Liver (tissue), 10 donors: ENCODE results near the gene CDKL1. TPM values are rescaled to one million over a fixed set of nuclear protein-coding genes. Genes with fewer than 3 reads are reported as not detected.

Source experiments
- DNase-seq: peaks from one replicate; pipeline ENCODE4 v3.0.0-alpha.2; 2017; ENCODE audit warnings: low spot score
- H3K27ac ChIP-seq, 2 donors: one replicate each; pipeline ENCODE4 v1.7.0; 2013; ENCODE audit warnings: inconsistent platforms in 2 of 2, low read length in 2 of 2, control low read depth in 1 of 2, low read depth in 1 of 2, mild to moderate bottlenecking in 1 of 2
- H3K27me3 ChIP-seq, 4 donors: one replicate each; pipeline versions ENCODE4 v1.6.1 to v1.7.0; 2013; ENCODE audit warnings: low read length in 3 of 4, inconsistent platforms in 1 of 4, mild to moderate bottlenecking in 1 of 4, moderate library complexity in 1 of 4; ENCODE audit not compliant: control insufficient read depth in 4 of 4, insufficient read depth in 4 of 4
- H3K36me3 ChIP-seq, 4 donors: one replicate each; pipeline versions ENCODE4 v1.6.1 to v1.7.0; 2013; ENCODE audit warnings: low read length in 3 of 4, mild to moderate bottlenecking in 3 of 4, low read depth in 1 of 4, moderate library complexity in 1 of 4; ENCODE audit not compliant: control insufficient read depth in 4 of 4, insufficient read depth in 3 of 4
- H3K4me1 ChIP-seq, 4 donors: one replicate each; pipeline versions ENCODE4 v1.6.1 to v1.7.0; 2013; ENCODE audit warnings: low read length in 3 of 4, mild to moderate bottlenecking in 3 of 4, moderate library complexity in 1 of 4; ENCODE audit not compliant: control insufficient read depth in 4 of 4, insufficient read depth in 4 of 4
- H3K4me3 ChIP-seq, 3 donors: one replicate each; pipeline versions ENCODE4 v1.6.1 to v1.7.0; 2013; ENCODE audit warnings: low read length in 3 of 3, control low read depth in 1 of 3, low read depth in 1 of 3, mild to moderate bottlenecking in 1 of 3
- H3K9ac ChIP-seq, 2 donors: one replicate each; pipeline ENCODE4 v1.7.0; 2013; ENCODE audit warnings: low read length in 2 of 2, mild to moderate bottlenecking in 2 of 2, moderate library complexity in 2 of 2, control low read depth in 1 of 2, low read depth in 1 of 2
- H3K9me3 ChIP-seq, 4 donors: one replicate each; pipeline versions ENCODE4 v1.6.1 to v1.7.0; 2013; ENCODE audit warnings: low read length in 3 of 4; ENCODE audit not compliant: control insufficient read depth in 4 of 4
- ATF3 ChIP-seq: IDR thresholded peaks from 2 replicates; pipeline ENCODE4 v1.6.1; 2016; ENCODE audit warnings: antibody characterized with exemption
- EGR1 ChIP-seq, 2 donors: IDR thresholded peaks; 2 replicates each; pipeline ENCODE4 v1.6.1; 2016 to 2018; ENCODE audit warnings: antibody characterized with exemption in 2 of 2, low read depth in 2 of 2
- HNF4G ChIP-seq: IDR thresholded peaks from 2 replicates; pipeline ENCODE4 v1.6.1; 2016; ENCODE audit warnings: antibody characterized with exemption
- JUND ChIP-seq, 2 donors: IDR thresholded peaks; 2 replicates each; pipeline ENCODE4 v1.6.1; 2016; ENCODE audit warnings: antibody characterized with exemption in 2 of 2
- MAX ChIP-seq: IDR thresholded peaks from 2 replicates; pipeline ENCODE4 v1.6.1; 2016; ENCODE audit warnings: antibody characterized with exemption
- RAD21 ChIP-seq, 2 donors: IDR thresholded peaks; 2 replicates each; pipeline ENCODE4 v1.6.1; 2016; ENCODE audit warnings: antibody characterized with exemption in 2 of 2, mild to moderate bottlenecking in 2 of 2
- RXRA ChIP-seq, 2 donors: IDR thresholded peaks; 2 replicates each; pipeline ENCODE4 v1.6.1; 2017 to 2018; ENCODE audit warnings: antibody characterized with exemption in 2 of 2, mild to moderate bottlenecking in 1 of 2
- SP1 ChIP-seq: IDR thresholded peaks from 2 replicates; pipeline ENCODE4 v1.6.1; 2018; ENCODE audit warnings: antibody characterized with exemption, mild to moderate bottlenecking
- YY1 ChIP-seq: IDR thresholded peaks from 2 replicates; pipeline ENCODE4 v1.6.1; 2016; ENCODE audit warnings: antibody characterized with exemption, mild to moderate bottlenecking
- ZBTB33 ChIP-seq: IDR thresholded peaks from 2 replicates; pipeline ENCODE4 v1.6.1; 2016; ENCODE audit warnings: antibody characterized with exemption
- WGBS: extraction: QIAGEN DNeasy Blood & Tissue Kit; methylation state at CpG from one replicate; pipeline ENCODE4 v1.1.7; 2013; 5-methylcytosine and 5-hydroxymethylcytosine counted together
- polyA plus RNA-seq, 2 donors: library from polyadenylated mRNA; stranded (reverse) in 1 of 2; unstranded in 1 of 2; fragments of 200-250 nt in 1 of 2; fragments of >200 nt in 1 of 2; fragmentation: Nextera tagmentation in 1 of 2; extraction: Ambion mirVana in 1 of 2; gene quantifications; one replicate each; pipeline versions ENCODE4 v1.2.1 to v1.2.3, GENCODE V29; 2013 to 2015
- small RNA-seq: library from RNA; depleted of rRNA; stranded (forward); fragments of <200 nt; gene quantifications from one replicate; pipeline ENCODE3, GENCODE V24; 2014
- total RNA-seq, 2 donors: library from RNA; depleted of rRNA; stranded (reverse); fragments of >200 nt; gene quantifications; one replicate each; pipeline ENCODE4 v1.2.3, GENCODE V29; 2014
- donor health status: healthy.
- donor health status: healthy.
- donor health status: healthy.
- donor health status: healthy.
- donor health status: healthy.

Gene CDKL1
- total and polyA plus RNA-seq, 4 donors: 1.1 to 6.8 (median 2.1) TPM

GRCh38 chr14:50288146-50288545 is 108.5 kb downstream of the CDKL1 start:
- Histone ChIP-seq H3K27ac (no peak overlapping the region), H3K9ac (no peak overlapping the region), H3K4me3 (no peak overlapping the region), H3K36me3 (peaks cover 0 to 3% (median 1%) of the 10 kb centered on the region in 4 donors), H3K27me3 (no peaks in the 10 kb centered on the region), H3K4me1 (no peaks in the 10 kb centered on the region), H3K9me3 (no peaks in the 10 kb centered on the region)
- DNase-seq: no peak
- TF ChIP-seq YY1: no peak
- no peak for TF ChIP-seq ATF3
- TF ChIP-seq SP1: no peak
- TF ChIP-seq RAD21 (IDR thresholded peaks at IDR 0.05): no peak
- no peak for TF ChIP-seq ZBTB33
- TF ChIP-seq MAX: no peak
- no peak for TF ChIP-seq JUND (IDR thresholded peaks at IDR 0.05)
- no peak for TF ChIP-seq EGR1 (IDR thresholded peaks at IDR 0.05; ENCODE audit: low read depth in 2 of 2)
- TF ChIP-seq RXRA (IDR thresholded peaks at IDR 0.05): no peak
- WGBS: 99% methylated on average over 5 of the region's 5 CpGs

GRCh38 chr14:50285861-50286260 is 110.8 kb downstream of the CDKL1 start:
- Histone ChIP-seq H3K4me1 (no peaks in the 10 kb centered on the region), H3K9me3 (no peaks in the 10 kb centered on the region), H3K27me3 (no peaks in the 10 kb centered on the region), H3K9ac (no peak overlapping the region), H3K27ac (no peak overlapping the region), H3K36me3 (peaks cover 0 to 4% (median 1%) of the 10 kb centered on the region in 4 donors), H3K4me3 (no peak overlapping the region)
- TF ChIP-seq ZBTB33 (no peak), EGR1 (IDR thresholded peaks at IDR 0.05; ENCODE audit: low read depth in 2 of 2) (no peak), HNF4G (no peak), RXRA (IDR thresholded peaks at IDR 0.05) (no peak), YY1 (no peak), ATF3 (no peak)
- no peak for DNase-seq

Small RNA genes within 50 kb of the gene (small RNA-seq; reads per million reads assigned to genes)
- gene MIR4504: 0.11 reads per million

Other genes with a start within 250 kb of the CDKL1 start
- 10 to 100 TPM; 13.4 to 20.1 TPM for gene SOS2, start 165.3 kb downstream of the CDKL1 start, total RNA-seq
- gene SOS2, start 165.3 kb downstream of the CDKL1 start, polyA plus RNA-seq: 1 to 10 TPM; 3.1 to 4.8 TPM
- 1 to 10 TPM; 5.5 to 9.0 TPM for gene L2HGDH, start 84.7 kb downstream of the CDKL1 start, total RNA-seq
- gene L2HGDH, start 84.7 kb downstream of the CDKL1 start, polyA plus RNA-seq: 1 to 10 TPM; 3.8 to 5.2 TPM
- 1 to 10 TPM; 6.3 to 6.7 TPM for gene DMAC2L, start 84.6 kb downstream of the CDKL1 start, total RNA-seq
- 10 to 100 TPM in 1 of 2 donors, 1 to 10 TPM in 1; 5.2 to 17.2 TPM for gene DMAC2L, start 84.6 kb downstream of the CDKL1 start, polyA plus RNA-seq
- 10 to 100 TPM; 25.5 to 47.1 TPM for gene MAP4K5, start 135.7 kb upstream of the CDKL1 start, total RNA-seq
- 10 to 100 TPM in 1 of 2 donors, 1 to 10 TPM in 1; 7.7 to 13.1 TPM for gene MAP4K5, start 135.7 kb upstream of the CDKL1 start, polyA plus RNA-seq
- under 1 TPM; 0.33 to 0.79 TPM for gene ATL1, start 163.3 kb upstream of the CDKL1 start, total RNA-seq
- gene ATL1, start 163.3 kb upstream of the CDKL1 start, polyA plus RNA-seq: under 1 TPM; 0.17 to 0.61 TPM